Measurements from ENCODE around the gene KLF8. TPM values are rescaled to one million over a fixed set of nuclear protein-coding genes. Genes with fewer than 3 reads are reported as not detected.
A peak's percentile ranks its signal among the peaks of the same experiment; 100 is the strongest.

The KLF8 gene
- total and polyA plus RNA-seq, 9 of the 15 experiments (the other 6 are each of a cell fraction or from before 2014, with no cell fraction given) = 0.01 to 0.10 (median 0.04) TPM; not detected in 3

DNA sequence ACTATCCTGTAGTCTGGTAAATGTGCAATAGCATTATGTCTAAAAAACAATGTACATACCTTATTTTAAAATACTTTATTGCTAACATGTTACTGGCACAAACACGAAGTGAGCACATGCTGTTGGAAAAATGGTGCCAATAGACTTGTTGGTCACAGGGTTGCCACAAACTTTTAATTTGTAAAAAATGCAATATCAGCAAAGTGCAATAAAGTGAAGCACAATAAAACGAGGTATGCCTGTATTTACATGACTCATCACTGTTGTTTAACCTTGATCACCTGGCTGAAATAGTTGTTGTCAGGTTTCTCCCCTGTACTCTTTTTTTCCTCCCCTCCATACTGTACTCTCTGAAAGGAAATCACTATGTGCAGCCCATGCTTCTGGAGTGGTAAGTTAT, 56.5 kb downstream of the KLF8 start (continued):
- TF ChIP-seq ARID4B (CRISPR knock-in tag; IDR thresholded peaks at IDR 0.05) (no peak), ZBTB40 (IDR thresholded peaks at IDR 0.05) (no peak), ZBTB40 (CRISPR knock-in tag; IDR thresholded peaks at IDR 0.05) (no peak), RCOR1 (IDR thresholded peaks at IDR 0.05; ENCODE audit: borderline replicate concordance in 1 of 2, low read depth in 2 of 2, low read length in 2 of 2) (no peak), PPARD (CRISPR knock-in tag; IDR thresholded peaks at IDR 0.05) (no peak), TBP (optimal IDR thresholded peaks at IDR 0.05; ENCODE audit: low read depth, low read length) (no peak), FOXA1 (IDR thresholded peaks at IDR 0.05; ENCODE audit: borderline replicate concordance) (no peak), C11orf30 (IDR thresholded peaks at IDR 0.05; ENCODE audit: low read depth) (peak; percentile 19; the same call in 1 of the 2 replicates)
- TF ChIP-seq, protein P1, sequence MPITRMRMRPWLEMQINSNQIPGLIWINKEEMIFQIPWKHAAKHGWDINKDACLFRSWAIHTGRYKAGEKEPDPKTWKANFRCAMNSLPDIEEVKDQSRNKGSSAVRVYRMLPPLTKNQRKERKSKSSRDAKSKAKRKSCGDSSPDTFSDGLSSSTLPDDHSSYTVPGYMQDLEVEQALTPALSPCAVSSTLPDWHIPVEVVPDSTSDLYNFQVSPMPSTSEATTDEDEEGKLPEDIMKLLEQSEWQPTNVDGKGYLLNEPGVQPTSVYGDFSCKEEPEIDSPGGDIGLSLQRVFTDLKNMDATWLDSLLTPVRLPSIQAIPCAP (CRISPR knock-in tag; IDR thresholded peaks at IDR 0.05; ENCODE audit: borderline replicate concordance) = no peak
